ENCODE measurements around the gene ANKRD31. TPM values are rescaled to one million over a fixed set of nuclear protein-coding genes. Genes with fewer than 3 reads are reported as not detected.
"Not testable (repeated sequence)": the region's sequence is repeated elsewhere in the genome, so short reads cannot be mapped to it uniquely, and the experiment has no call there.

ANKRD31 gene
- total RNA-seq, 1 experiment from 2014 or later = 0.11 TPM

DNA sequence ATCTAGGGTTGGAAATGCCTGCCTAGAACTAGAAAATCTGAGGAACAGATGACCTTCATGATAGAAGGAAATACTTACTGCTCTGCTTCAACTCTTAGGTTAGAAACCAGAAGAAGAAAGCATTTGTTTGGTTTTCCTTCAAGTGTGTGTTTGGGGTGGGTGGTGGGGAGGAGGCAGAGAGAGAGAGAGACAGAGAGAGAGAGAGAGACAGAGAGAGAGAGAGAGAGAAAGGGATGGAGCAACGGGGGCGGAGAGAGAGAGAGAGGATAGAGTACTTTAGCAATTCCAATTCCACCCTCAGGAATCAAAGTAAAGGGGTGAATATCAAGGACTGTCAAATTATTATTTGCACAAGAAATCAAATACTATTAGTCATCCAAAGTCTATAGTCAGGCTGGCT is 155.2 kb downstream of the ANKRD31 start:
- no CpG with 5 or more reads among the region's 2 CpGs for WGBS (ENCODE audit: extremely low coverage, insufficient read length, low lambda C conversion rate)
- H3K14ac ChIP-seq (ENCODE audit: insufficient read depth, low read length) = no peak overlapping the region
- H3K79me2 ChIP-seq (ENCODE audit: insufficient read depth, low read length) = no peaks in the 10 kb centered on the region
- H2BK12ac ChIP-seq (ENCODE audit: insufficient read length, low read depth, low read length) = no peak overlapping the region
- no peak overlapping the region for H3K56ac ChIP-seq (ENCODE audit: insufficient read length, low read depth, low read length)
- no peak overlapping the region for H3T11ph ChIP-seq (ENCODE audit: low read length)
- H3K23ac ChIP-seq (ENCODE audit: insufficient read length, low read depth, low read length) = no peak overlapping the region
- H3K79me1 ChIP-seq (ENCODE audit: insufficient read depth, low read depth, low read length, poor library complexity, severe bottlenecking) = no peaks in the 10 kb centered on the region
- no peak overlapping the region for H2BK20ac ChIP-seq (ENCODE audit: low read depth, low read length, poor library complexity, severe bottlenecking)
- TF ChIP-seq, protein P1, sequence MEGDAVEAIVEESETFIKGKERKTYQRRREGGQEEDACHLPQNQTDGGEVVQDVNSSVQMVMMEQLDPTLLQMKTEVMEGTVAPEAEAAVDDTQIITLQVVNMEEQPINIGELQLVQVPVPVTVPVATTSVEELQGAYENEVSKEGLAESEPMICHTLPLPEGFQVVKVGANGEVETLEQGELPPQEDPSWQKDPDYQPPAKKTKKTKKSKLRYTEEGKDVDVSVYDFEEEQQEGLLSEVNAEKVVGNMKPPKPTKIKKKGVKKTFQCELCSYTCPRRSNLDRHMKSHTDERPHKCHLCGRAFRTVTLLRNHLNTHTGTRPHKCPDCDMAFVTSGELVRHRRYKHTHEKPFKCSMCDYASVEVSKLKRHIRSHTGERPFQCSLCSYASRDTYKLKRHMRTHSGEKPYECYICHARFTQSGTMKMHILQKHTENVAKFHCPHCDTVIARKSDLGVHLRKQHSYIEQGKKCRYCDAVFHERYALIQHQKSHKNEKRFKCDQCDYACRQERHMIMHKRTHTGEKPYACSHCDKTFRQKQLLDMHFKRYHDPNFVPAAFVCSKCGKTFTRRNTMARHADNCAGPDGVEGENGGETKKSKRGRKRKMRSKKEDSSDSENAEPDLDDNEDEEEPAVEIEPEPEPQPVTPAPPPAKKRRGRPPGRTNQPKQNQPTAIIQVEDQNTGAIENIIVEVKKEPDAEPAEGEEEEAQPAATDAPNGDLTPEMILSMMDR (conservative IDR thresholded peaks at IDR 0.05) = no peak
- Mint-ChIP-seq H3K4me1 (no peaks in the 10 kb centered on the region), H3K36me3 (ENCODE audit: insufficient read depth in 1 of 3, low read depth in 3 of 3) (no peaks in the 10 kb centered on the region), H3K4me3 (no peak overlapping the region), H3K27me3 (ENCODE audit: low read depth) (no peaks in the 10 kb centered on the region), H3K9me3 (no peaks in the 10 kb centered on the region), H3K27ac (no peak overlapping the region; a peak in 1 of 7 replicates)
- no peaks in the 10 kb centered on the region for H3K23me2 ChIP-seq (ENCODE audit: insufficient read length, low read depth, low read length, poor library complexity, severe bottlenecking)
- no peak overlapping the region for H3K27ac ChIP-seq (ENCODE audit: insufficient read length, low read depth, low read length)
- H2BK15ac ChIP-seq (ENCODE audit: low read depth, low read length) = no peak overlapping the region
- H2AFZ ChIP-seq (ENCODE audit: low read length) = no peak overlapping the region
- no peaks in the 10 kb centered on the region for H3K4me1 ChIP-seq (ENCODE audit: insufficient read depth, low read length)
- H4K20me1 ChIP-seq (ENCODE audit: control insufficient read depth, insufficient read depth, insufficient read length) = no peaks in the 10 kb centered on the region
- no peaks in the 10 kb centered on the region for H3K27me3 ChIP-seq (ENCODE audit: insufficient read depth, low read length)
- H2BK120ac ChIP-seq (ENCODE audit: low read depth, low read length, poor library complexity, severe bottlenecking) = no peak overlapping the region
- no peak overlapping the region for H4K91ac ChIP-seq (ENCODE audit: insufficient read length, low read depth, low read length)
- H2AK5ac ChIP-seq (ENCODE audit: insufficient read length, low read length) = no peak overlapping the region
- no peak overlapping the region for H3K18ac ChIP-seq (ENCODE audit: insufficient read length, low read depth, low read length)
- H3K9me3 ChIP-seq (ENCODE audit: control insufficient read depth, low read depth, low read length) = no peaks in the 10 kb centered on the region
- no peak overlapping the region for H3K4ac ChIP-seq (ENCODE audit: low read depth, low read length)
- H3K9ac ChIP-seq (ENCODE audit: extremely low read depth, insufficient read length, low read length) = no peak overlapping the region
- DNase-seq = no peak
- H4K5ac ChIP-seq (ENCODE audit: insufficient read length, low read depth, low read length) = no peak overlapping the region
- H3K4me2 ChIP-seq (ENCODE audit: insufficient read depth, insufficient read length, low read length) = no peak overlapping the region
- H4K8ac ChIP-seq (replicated peaks; ENCODE audit: insufficient read length, low read depth, low read length) = no peak overlapping the region
- H2BK5ac ChIP-seq (ENCODE audit: insufficient read length, low read length) = no peak overlapping the region

DNA sequence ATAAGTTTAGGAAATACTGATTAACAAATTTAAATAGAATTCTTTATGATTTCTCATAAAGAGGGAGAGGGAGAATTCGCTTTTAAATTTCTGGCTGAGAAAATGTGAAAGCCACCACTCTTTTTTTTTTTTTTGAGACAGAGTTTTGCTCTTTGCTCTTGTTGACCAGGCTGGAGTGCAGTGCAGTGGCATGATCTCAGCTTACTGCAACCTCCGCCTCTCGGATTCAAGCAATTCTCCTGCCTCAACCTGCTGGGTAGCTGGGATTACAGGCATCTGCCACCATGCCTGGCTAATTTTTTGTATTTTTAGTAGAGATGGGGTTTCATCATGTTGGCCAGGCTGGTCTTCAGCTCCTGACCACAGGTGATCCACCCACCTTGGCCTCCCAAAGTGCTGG is 157.3 kb downstream of the ANKRD31 start:
- not testable (repeated sequence) for DNase-seq; H2AK5ac ChIP-seq (ENCODE audit: insufficient read length, low read length); H3K23ac ChIP-seq (ENCODE audit: insufficient read length, low read depth, low read length); H4K8ac ChIP-seq (replicated peaks; ENCODE audit: insufficient read length, low read depth, low read length); H3K4me1 Mint-ChIP-seq; H4K91ac ChIP-seq (ENCODE audit: insufficient read length, low read depth, low read length); H3T11ph ChIP-seq (ENCODE audit: low read length); H3K27me3 ChIP-seq (ENCODE audit: insufficient read depth, low read length); H3K14ac ChIP-seq (ENCODE audit: insufficient read depth, low read length); H3K9ac ChIP-seq (ENCODE audit: extremely low read depth, insufficient read length, low read length); H3K79me2 ChIP-seq (ENCODE audit: insufficient read depth, low read length); H3K56ac ChIP-seq (ENCODE audit: insufficient read length, low read depth, low read length); H4K5ac ChIP-seq (ENCODE audit: insufficient read length, low read depth, low read length); H3K4ac ChIP-seq (ENCODE audit: low read depth, low read length); H2AFZ ChIP-seq (ENCODE audit: low read length); H3K36me3 Mint-ChIP-seq (ENCODE audit: insufficient read depth in 1 of 3, low read depth in 3 of 3); H2BK5ac ChIP-seq (ENCODE audit: insufficient read length, low read length); H3K27ac ChIP-seq (ENCODE audit: insufficient read length, low read depth, low read length); H3K27me3 Mint-ChIP-seq (ENCODE audit: low read depth); H3K4me3 Mint-ChIP-seq; H2BK15ac ChIP-seq (ENCODE audit: low read depth, low read length); H3K18ac ChIP-seq (ENCODE audit: insufficient read length, low read depth, low read length); H2BK12ac ChIP-seq (ENCODE audit: insufficient read length, low read depth, low read length); H3K79me1 ChIP-seq (ENCODE audit: insufficient read depth, low read depth, low read length, poor library complexity, severe bottlenecking); H3K9me3 Mint-ChIP-seq; H2BK120ac ChIP-seq (ENCODE audit: low read depth, low read length, poor library complexity, severe bottlenecking); H2BK20ac ChIP-seq (ENCODE audit: low read depth, low read length, poor library complexity, severe bottlenecking); H3K27ac Mint-ChIP-seq; H3K9me3 ChIP-seq (ENCODE audit: control insufficient read depth, low read depth, low read length); H3K23me2 ChIP-seq (ENCODE audit: insufficient read length, low read depth, low read length, poor library complexity, severe bottlenecking); H3K4me2 ChIP-seq (ENCODE audit: insufficient read depth, insufficient read length, low read length); H3K4me1 ChIP-seq (ENCODE audit: insufficient read depth, low read length); H4K20me1 ChIP-seq (ENCODE audit: control insufficient read depth, insufficient read depth, insufficient read length)
- WGBS (ENCODE audit: extremely low coverage, insufficient read length, low lambda C conversion rate) = no CpG with 5 or more reads among the region's 3 CpGs
